ENCODE data around the gene EFCAB8.
"Not testable (repeated sequence)": the region's sequence is repeated elsewhere in the genome, so short reads cannot be mapped to it uniquely, and the experiment has no call there.

The EFCAB8 gene

DNA sequence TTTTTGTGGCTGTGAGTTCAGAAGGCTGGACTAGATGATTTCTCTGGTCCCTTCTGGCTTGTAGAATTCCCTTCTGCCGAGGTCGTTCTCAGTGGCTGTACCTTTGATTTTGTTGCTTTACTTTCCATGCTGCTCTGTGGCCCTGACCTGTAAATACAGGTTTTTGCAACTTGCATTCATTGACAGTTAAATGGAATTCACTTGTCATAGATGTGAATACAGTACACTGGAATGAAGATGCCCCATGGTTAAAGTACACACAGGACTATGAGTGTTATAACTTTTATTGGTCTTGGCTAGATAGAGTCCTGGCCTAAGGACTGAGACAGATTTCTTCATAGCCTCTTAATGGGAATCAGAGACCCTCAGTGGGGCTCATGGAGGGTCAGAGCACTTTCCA lies 12.9 kb upstream of the EFCAB8 start:
- no peak overlapping the region for H3K4me3 ChIP-seq (ENCODE audit: low read depth, low read length)

DNA sequence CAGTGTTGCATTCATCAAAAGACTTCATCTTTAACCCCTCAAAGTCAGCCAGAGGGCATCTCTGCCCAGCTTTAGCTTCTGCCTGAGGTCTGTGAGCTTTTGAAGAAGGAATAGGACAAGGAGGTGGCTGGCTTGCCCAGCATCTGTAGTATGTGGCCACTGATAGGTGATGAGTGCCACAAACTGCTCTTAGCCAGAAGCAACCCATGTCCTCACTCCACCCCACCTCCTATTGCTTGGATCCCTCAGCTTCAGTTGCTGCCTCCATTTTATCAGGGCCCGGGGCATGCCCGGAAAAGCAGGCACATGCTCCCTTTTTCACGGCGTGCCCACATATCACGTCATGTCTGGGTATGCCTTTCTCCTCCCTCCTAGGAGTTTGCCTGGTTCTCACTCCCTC lies 11.9 kb upstream of the EFCAB8 start:
- no peak overlapping the region for H3K4me3 ChIP-seq (ENCODE audit: low read depth, low read length)
- H3K4me1 ChIP-seq (ENCODE audit: control insufficient read depth, insufficient read depth, low read length), result 0 out of 2 replicates have a peak, but pooled peaks cover 7% of the 10 kb centered on the region
- H3K9me3 ChIP-seq (ENCODE audit: control insufficient read depth, insufficient read depth, low read depth, low read length), result no peaks in the 10 kb centered on the region
- H3K27me3 ChIP-seq (ENCODE audit: control insufficient read depth, insufficient read depth, low read length), result no peaks in the 10 kb centered on the region
- no peak overlapping the region for H3K9ac ChIP-seq (ENCODE audit: low read length)
- H3K27ac ChIP-seq (ENCODE audit: low read depth, low read length), result no peak overlapping the region
- H3K36me3 ChIP-seq (ENCODE audit: control insufficient read depth, insufficient read depth, low read length), result peaks cover 77% of the 10 kb centered on the region

More for the DNA sequence above, 12.9 kb upstream of the EFCAB8 start:
- no peaks in the 10 kb centered on the region for H3K9me3 ChIP-seq (ENCODE audit: control insufficient read depth, insufficient read depth, low read depth, low read length)
- H3K36me3 ChIP-seq (ENCODE audit: control insufficient read depth, insufficient read depth, low read length), result peaks cover 75% of the 10 kb centered on the region
- H3K9ac ChIP-seq (ENCODE audit: low read length), result no peak overlapping the region
- no peak overlapping the region for H3K27ac ChIP-seq (ENCODE audit: low read depth, low read length)
- H3K4me1 ChIP-seq (ENCODE audit: control insufficient read depth, insufficient read depth, low read length), result 0 out of 2 replicates have a peak, but pooled peaks cover 7% of the 10 kb centered on the region
- H3K27me3 ChIP-seq (ENCODE audit: control insufficient read depth, insufficient read depth, low read length), result no peaks in the 10 kb centered on the region

DNA sequence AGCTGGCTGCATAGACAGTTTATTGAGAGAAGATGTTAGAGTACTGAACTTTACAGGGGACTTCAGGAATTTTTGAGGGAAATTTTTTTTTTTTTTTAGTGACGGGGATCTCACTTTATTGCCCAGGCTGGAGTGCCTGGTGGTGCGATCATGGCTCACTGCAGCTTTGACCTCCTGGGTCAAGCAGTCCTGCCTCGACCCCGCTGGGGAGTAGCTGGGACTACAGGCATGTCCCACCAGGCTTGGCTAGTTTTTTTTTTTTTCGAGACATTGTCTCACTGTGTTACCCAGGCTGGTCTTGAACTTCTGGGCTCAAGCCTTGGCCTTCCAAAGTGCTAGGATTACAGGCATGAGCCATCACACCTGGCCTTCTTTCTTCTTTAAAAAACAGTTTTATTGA lies 10.8 kb upstream of the EFCAB8 start:
- Histone ChIP-seq H3K4me1 (ENCODE audit: control insufficient read depth, insufficient read depth, low read length) (0 out of 2 replicates have a peak, but pooled peaks cover 7% of the 10 kb centered on the region), H3K9ac (ENCODE audit: low read length) (no peak overlapping the region), H3K9me3 (ENCODE audit: control insufficient read depth, insufficient read depth, low read depth, low read length) (no peaks in the 10 kb centered on the region), H3K36me3 (ENCODE audit: control insufficient read depth, insufficient read depth, low read length) (peaks cover 78% of the 10 kb centered on the region), H3K27ac (ENCODE audit: low read depth, low read length) (no peak overlapping the region), H3K4me3 (ENCODE audit: low read depth, low read length) (no peak overlapping the region), H3K27me3 (ENCODE audit: control insufficient read depth, insufficient read depth, low read length) (no peaks in the 10 kb centered on the region)

DNA sequence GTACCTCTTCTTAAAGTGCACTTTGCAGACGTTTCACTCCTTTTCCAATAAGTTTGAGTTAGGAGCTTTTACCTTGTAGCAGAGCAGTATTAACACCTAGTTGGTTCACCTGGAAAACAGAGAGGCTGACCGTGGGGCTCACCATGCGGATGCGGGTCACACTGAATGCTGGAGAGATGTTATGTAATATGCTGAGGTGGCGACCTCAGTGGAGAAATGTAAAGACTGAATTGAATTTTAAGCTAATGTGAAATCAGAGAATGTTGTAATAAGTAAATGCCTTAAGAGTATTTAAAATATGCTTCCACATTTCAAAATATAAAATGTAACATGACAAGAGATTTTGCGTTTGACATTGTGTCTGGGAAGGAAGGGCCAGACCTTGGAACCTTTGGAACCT lies 9.9 kb upstream of the EFCAB8 start:
- H3K4me3 ChIP-seq (ENCODE audit: low read depth, low read length), result no peak overlapping the region
- no peak overlapping the region for H3K9ac ChIP-seq (ENCODE audit: low read length)
- peaks cover 76% of the 10 kb centered on the region for H3K36me3 ChIP-seq (ENCODE audit: control insufficient read depth, insufficient read depth, low read length)
- H3K27ac ChIP-seq (ENCODE audit: low read depth, low read length), result no peak overlapping the region
- 0 out of 2 replicates have a peak, but pooled peaks cover 7% of the 10 kb centered on the region for H3K4me1 ChIP-seq (ENCODE audit: control insufficient read depth, insufficient read depth, low read length)
- H3K9me3 ChIP-seq (ENCODE audit: control insufficient read depth, insufficient read depth, low read depth, low read length), result no peaks in the 10 kb centered on the region
- no peaks in the 10 kb centered on the region for H3K27me3 ChIP-seq (ENCODE audit: control insufficient read depth, insufficient read depth, low read length)

DNA sequence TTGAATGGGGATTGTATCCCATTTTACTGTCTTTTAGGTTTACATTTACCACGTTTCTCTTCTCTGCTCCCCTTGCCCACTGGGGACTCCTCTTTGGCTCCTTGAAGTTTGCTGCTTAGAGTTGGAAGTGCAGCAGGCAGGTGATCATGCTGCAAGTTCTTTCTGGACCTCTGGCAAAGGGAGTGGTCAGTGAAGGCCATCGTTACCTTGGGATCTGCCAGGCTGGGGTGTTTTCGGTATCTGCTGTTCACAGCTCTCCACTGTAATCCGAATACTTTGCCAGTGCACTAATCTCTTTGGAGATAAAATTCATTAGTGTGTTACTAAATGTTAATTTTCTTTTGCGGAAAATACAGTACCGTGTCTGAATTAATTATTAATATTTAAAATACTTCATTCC lies 9.1 kb upstream of the EFCAB8 start:
- H3K4me3 ChIP-seq (ENCODE audit: low read depth, low read length), result no peak overlapping the region
- H3K4me1 ChIP-seq (ENCODE audit: control insufficient read depth, insufficient read depth, low read length), result 0 out of 2 replicates have a peak, but pooled peaks cover 7% of the 10 kb centered on the region
- H3K27me3 ChIP-seq (ENCODE audit: control insufficient read depth, insufficient read depth, low read length), result no peaks in the 10 kb centered on the region
- no peak overlapping the region for H3K27ac ChIP-seq (ENCODE audit: low read depth, low read length)
- no peak overlapping the region for H3K9ac ChIP-seq (ENCODE audit: low read length)
- no peaks in the 10 kb centered on the region for H3K9me3 ChIP-seq (ENCODE audit: control insufficient read depth, insufficient read depth, low read depth, low read length)
- peaks cover 81% of the 10 kb centered on the region for H3K36me3 ChIP-seq (ENCODE audit: control insufficient read depth, insufficient read depth, low read length)

DNA sequence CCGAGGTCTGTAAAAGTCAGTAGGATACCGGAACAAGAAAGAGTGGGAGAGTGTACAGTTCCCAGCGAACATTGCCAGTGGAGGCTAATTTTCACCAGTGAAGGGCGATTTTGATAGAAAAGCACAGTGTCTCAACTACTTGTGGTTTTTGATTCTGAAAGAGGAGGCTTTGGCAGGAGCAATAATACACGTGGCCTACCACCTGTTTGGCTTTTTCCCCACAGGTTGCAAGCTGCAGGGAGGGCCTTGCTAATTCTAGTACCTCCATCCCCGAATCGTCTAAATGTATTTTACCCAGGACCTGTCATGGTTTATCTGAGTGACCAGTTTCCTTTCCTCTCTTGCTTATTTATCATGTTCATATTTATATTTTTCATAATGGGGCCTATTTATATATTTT lies 3.3 kb upstream of the EFCAB8 start:
- H3K36me3 ChIP-seq (ENCODE audit: control insufficient read depth, insufficient read depth, low read length), result peaks cover 43% of the 10 kb centered on the region
- peaks cover 26% of the 10 kb centered on the region for H3K4me1 ChIP-seq (ENCODE audit: control insufficient read depth, insufficient read depth, low read length)
- no peak overlapping the region for H3K4me3 ChIP-seq (ENCODE audit: low read depth, low read length)
- no peaks in the 10 kb centered on the region for H3K9me3 ChIP-seq (ENCODE audit: control insufficient read depth, insufficient read depth, low read depth, low read length)
- no peaks in the 10 kb centered on the region for H3K27me3 ChIP-seq (ENCODE audit: control insufficient read depth, insufficient read depth, low read length)
- 0 out of 2 replicates have a peak overlapping the region, but pooled peaks have one; percentile 21 for H3K27ac ChIP-seq (ENCODE audit: low read depth, low read length)
- no peak overlapping the region for H3K9ac ChIP-seq (ENCODE audit: low read length)

DNA sequence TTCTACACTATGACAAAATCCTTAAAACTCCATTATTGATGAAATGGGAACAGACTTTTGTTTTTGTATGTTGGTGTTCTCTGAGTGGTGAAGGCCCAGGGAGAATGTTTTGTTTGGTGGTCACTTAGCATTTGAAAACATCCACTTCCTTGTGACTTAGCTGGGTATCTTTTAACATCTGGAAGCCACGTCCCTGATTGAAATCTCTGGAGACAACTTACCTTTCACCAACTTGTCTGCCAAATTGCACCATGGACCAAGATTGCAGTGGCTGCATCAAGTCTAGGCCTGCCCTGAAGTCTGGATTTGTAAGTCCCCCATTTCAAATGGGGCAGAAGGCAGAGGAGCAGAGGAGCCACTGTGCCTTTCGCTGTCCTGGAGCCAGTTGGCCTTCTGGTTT lies 534 bp upstream of the EFCAB8 start:
- Histone ChIP-seq H3K9ac (ENCODE audit: low read length) (no peak overlapping the region), H3K9me3 (ENCODE audit: control insufficient read depth, insufficient read depth, low read depth, low read length) (no peaks in the 10 kb centered on the region), H3K27me3 (ENCODE audit: control insufficient read depth, insufficient read depth, low read length) (no peaks in the 10 kb centered on the region), H3K4me3 (ENCODE audit: low read depth, low read length) (0 out of 2 replicates have a peak overlapping the region, but pooled peaks have one; percentile 3), H3K27ac (ENCODE audit: low read depth, low read length) (peak overlapping the region; percentile 28), H3K36me3 (ENCODE audit: control insufficient read depth, insufficient read depth, low read length) (peaks cover 20% of the 10 kb centered on the region), H3K4me1 (ENCODE audit: control insufficient read depth, insufficient read depth, low read length) (peaks cover 26% of the 10 kb centered on the region)

DNA sequence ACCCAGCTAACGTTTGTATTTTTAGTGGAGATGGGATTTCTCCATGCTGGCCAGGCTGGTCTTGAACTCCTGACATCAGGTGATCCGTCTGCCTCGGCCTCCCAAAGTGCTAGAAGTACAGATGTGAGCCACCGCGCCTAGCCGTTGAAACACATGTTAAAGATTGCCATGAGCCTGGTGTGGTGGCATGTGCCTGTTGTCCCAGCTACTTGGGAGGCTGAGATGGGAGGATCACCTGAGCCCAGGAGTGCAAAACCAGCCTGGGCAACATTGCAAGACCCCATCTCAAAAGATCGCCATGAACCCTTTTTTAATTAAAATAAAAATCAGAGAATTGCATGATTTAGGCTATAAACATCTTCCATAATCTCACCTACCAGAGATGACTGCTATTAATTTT lies 2.7 kb downstream of the EFCAB8 start:
- Histone ChIP-seq H3K9me3 (ENCODE audit: control insufficient read depth, insufficient read depth, low read depth, low read length) (no peaks in the 10 kb centered on the region), H3K4me3 (ENCODE audit: low read depth, low read length) (no peak overlapping the region), H3K9ac (ENCODE audit: low read length) (no peak overlapping the region), H3K4me1 (ENCODE audit: control insufficient read depth, insufficient read depth, low read length) (peaks cover 26% of the 10 kb centered on the region), H3K36me3 (ENCODE audit: control insufficient read depth, insufficient read depth, low read length) (peaks cover 4% of the 10 kb centered on the region), H3K27ac (ENCODE audit: low read depth, low read length) (no peak overlapping the region), H3K27me3 (ENCODE audit: control insufficient read depth, insufficient read depth, low read length) (no peaks in the 10 kb centered on the region)

DNA sequence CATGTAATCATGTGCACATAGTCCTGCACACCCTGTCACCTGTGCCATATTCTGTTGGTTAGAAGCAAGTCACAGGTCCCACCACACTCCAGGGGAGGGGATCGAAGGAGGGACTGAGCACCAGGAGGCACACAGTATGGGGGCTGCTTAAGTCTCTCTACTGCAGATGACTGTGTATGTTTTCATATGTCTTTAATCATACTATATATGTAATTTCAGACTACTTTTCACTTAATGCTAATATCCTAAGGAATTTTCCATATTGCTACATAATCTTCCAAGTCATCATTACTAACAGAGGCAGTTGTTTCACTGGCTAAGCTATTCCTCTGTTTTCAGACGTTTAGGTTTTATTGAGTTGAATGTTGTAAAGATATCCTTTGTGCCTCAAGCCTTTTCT lies 10.8 kb downstream of the EFCAB8 start:
- H3K9me3 ChIP-seq (ENCODE audit: control insufficient read depth, insufficient read depth, low read depth, low read length), result no peaks in the 10 kb centered on the region
- no peaks in the 10 kb centered on the region; the same call in 1 of the 2 replicates for H3K4me1 ChIP-seq (ENCODE audit: control insufficient read depth, insufficient read depth, low read length)
- H3K4me3 ChIP-seq (ENCODE audit: low read depth, low read length), result no peak overlapping the region
- no peaks in the 10 kb centered on the region for H3K36me3 ChIP-seq (ENCODE audit: control insufficient read depth, insufficient read depth, low read length)
- no peak overlapping the region for H3K27ac ChIP-seq (ENCODE audit: low read depth, low read length)
- no peak overlapping the region for H3K9ac ChIP-seq (ENCODE audit: low read length)
- H3K27me3 ChIP-seq (ENCODE audit: control insufficient read depth, insufficient read depth, low read length), result no peaks in the 10 kb centered on the region

DNA sequence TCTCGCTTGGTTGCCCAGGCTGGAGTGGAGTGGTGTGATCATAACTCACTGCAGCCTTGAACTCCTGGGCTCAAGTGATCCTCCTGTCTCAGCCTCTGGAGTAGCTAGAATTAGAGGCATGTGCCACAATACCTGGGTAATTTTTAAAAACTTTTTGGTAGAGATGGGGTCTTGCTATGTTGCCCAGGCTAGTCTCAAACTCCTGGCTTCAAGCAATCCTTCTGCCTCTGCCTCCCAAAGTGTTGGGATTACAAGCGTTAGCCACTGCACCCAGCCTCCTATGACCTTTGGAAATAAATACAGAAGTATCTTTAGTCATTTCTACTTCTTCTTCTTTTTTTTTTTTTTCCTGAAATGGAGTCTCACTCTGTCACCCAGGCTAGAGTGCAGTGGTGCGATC lies 11.8 kb downstream of the EFCAB8 start:
- H3K27ac ChIP-seq (ENCODE audit: low read depth, low read length); H3K4me3 ChIP-seq (ENCODE audit: low read depth, low read length); H3K9ac ChIP-seq (ENCODE audit: low read length); H3K36me3 ChIP-seq (ENCODE audit: control insufficient read depth, insufficient read depth, low read length); H3K27me3 ChIP-seq (ENCODE audit: control insufficient read depth, insufficient read depth, low read length); H3K4me1 ChIP-seq (ENCODE audit: control insufficient read depth, insufficient read depth, low read length); H3K9me3 ChIP-seq (ENCODE audit: control insufficient read depth, insufficient read depth, low read depth, low read length): not testable (repeated sequence)

DNA sequence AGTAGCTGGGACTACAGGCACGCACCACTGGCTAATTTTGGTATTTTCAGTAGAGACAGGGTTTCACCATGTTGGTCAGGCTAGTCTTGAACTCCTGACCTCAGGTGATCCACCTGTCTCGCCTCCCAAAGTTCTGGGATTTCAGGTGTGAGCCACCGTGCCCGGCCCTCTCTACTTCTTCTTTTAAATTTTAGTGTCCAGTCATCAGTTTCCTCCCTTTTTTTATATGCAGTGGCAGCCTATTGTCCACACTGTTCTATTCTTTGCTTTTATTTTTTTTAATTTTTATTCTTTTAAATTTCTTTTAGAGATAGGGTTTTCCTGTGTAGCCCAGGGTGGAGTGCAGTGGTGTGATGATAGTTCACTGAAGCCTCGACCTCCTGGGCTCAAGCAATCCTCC lies 12.3 kb downstream of the EFCAB8 start:
- no peak overlapping the region for H3K9ac ChIP-seq (ENCODE audit: low read length)
- no peaks in the 10 kb centered on the region for H3K27me3 ChIP-seq (ENCODE audit: control insufficient read depth, insufficient read depth, low read length)
- H3K4me3 ChIP-seq (ENCODE audit: low read depth, low read length), result no peak overlapping the region
- no peaks in the 10 kb centered on the region for H3K4me1 ChIP-seq (ENCODE audit: control insufficient read depth, insufficient read depth, low read length)
- H3K9me3 ChIP-seq (ENCODE audit: control insufficient read depth, insufficient read depth, low read depth, low read length), result no peaks in the 10 kb centered on the region
- H3K27ac ChIP-seq (ENCODE audit: low read depth, low read length), result no peak overlapping the region
- no peaks in the 10 kb centered on the region for H3K36me3 ChIP-seq (ENCODE audit: control insufficient read depth, insufficient read depth, low read length)

Data from HUES6 (cell line).